HFF-Myc (cell line): ENCODE data around the gene GLP2R.

ENCODE experiments used
- DNase-seq: peaks from one replicate; pipeline ENCODE4 v3.0.0-alpha.2; 2011; ENCODE audit warnings: low read depth; ENCODE audit errors: extremely low read depth
- H3K4me3 ChIP-seq: replicated peaks from 2 replicates; pipeline ENCODE4 v1.5.1; 2011; ENCODE audit warnings: low read depth, mild to moderate bottlenecking, control low read depth, low read length
- TF ChIP-seq, protein P1 (sequence below): IDR thresholded peaks from 2 replicates; pipeline ENCODE4 v1.5.1; 2012; ENCODE audit warnings: mild to moderate bottlenecking, low read depth, low read length, control low read depth; ENCODE audit errors: missing control alignments

GLP2R gene

DNA sequence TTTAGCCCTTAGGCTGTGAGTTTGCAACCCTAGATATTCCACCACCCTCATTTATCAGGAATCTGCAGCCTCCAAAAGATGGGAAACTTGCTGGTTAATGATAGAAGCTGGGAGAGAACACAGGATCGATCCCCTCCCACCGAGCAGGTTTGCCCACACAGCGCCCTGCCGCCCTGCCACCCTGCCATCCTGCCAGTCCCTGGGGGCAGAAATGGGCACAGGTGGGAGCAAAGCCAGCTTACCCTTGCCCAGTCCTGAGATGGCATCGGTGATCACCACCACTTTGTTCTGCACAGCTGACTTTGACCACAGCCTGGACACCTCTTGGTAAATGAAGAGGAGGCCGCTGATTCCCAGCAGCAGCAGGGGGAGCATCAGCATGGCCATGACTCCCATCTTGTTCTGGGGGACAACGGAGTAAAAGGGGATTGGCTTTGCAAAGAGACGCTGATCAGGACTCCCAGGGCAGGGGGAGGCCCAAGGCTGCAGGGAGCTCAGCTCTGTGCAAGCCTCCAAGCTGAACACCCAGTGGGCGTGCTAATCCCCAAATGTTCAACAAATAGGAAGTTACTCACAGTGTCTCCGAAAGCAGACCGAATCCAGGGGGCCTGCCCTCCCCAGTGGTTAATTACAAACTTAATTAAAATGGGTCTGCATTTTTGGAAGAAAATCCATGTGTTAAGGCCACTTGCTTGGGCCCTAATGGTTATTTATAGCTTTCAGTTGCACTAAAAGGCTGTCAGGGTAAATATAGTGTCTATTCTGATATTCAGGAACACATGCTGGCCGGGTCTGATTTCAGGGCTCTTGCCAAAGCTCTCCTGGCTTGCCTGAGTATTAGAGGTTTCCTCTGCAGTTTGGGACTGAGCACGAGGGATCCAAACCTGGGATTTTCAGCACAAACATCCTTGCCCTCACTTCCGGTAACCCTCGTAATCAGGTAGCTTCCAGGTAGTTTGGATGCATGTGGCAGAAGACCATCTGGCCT lies 34.5 kb upstream of the GLP2R start, which contains the start of gene DHRS7C:
Gene DHRS7C, minus strand, starts transcription at position 704 of the 988 bp plus-strand sequence. Its CDS starts 308 bp downstream, at position 396.
- TF ChIP-seq, protein P1, sequence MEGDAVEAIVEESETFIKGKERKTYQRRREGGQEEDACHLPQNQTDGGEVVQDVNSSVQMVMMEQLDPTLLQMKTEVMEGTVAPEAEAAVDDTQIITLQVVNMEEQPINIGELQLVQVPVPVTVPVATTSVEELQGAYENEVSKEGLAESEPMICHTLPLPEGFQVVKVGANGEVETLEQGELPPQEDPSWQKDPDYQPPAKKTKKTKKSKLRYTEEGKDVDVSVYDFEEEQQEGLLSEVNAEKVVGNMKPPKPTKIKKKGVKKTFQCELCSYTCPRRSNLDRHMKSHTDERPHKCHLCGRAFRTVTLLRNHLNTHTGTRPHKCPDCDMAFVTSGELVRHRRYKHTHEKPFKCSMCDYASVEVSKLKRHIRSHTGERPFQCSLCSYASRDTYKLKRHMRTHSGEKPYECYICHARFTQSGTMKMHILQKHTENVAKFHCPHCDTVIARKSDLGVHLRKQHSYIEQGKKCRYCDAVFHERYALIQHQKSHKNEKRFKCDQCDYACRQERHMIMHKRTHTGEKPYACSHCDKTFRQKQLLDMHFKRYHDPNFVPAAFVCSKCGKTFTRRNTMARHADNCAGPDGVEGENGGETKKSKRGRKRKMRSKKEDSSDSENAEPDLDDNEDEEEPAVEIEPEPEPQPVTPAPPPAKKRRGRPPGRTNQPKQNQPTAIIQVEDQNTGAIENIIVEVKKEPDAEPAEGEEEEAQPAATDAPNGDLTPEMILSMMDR, result no peak
- H3K4me3 ChIP-seq, result no peak within 1 kb of the TSS
- no peak for DNase-seq

DNA sequence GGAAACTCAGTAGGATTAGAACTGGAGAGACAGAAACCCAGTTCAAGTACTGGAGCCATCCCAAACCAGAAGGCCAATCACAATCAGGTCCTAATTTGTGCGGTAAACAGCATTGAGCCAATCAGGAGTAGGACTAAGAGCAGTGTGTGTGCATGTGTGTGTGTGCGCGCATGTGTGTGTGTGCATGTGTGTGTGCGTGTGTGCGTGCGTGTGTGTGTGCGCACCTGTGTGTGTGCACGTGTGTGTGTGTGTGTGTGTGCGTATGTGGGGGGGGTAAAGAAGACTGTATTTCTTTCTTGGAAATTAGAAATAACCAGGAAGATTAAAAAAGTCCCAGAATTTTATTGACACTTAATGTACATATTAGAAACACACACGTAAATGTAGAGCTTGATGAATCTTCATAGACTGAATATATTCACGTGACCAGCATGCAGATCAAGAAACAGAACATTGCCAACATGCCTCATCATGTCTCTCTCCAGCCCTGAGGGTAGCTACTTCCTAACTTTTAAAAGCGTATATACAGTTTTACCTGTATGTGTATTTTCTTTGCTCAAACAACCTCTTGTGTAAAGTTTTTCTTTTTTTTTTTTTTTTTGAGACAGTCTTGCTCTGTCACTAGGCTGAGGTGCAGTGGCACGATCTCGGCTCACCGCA lies 33.4 kb upstream of the GLP2R start:
- DNase-seq, result no peak
- H3K4me3 ChIP-seq, result no peak overlapping the region
- TF ChIP-seq, protein P1, result no peak

DNA sequence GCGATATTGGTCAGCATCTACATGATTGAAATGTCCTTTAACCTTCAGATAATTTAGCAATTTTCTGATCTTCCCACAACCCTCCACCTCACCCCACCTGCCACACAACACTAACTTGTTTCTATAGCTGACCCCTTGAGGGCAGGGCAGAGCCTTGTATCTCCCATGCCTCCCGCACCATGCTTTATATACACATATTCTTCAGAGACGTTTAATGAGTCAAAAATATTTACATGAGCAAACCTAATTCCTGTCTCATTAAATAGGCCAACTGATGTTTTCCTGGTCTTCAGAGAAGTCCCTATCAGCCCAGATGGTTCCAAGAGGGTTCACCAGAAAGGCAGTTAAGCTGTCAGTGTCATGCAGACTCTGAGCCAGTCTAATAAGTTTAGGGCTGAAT lies 27.7 kb upstream of the GLP2R start:
- H3K4me3 ChIP-seq, result no peak overlapping the region
- TF ChIP-seq, protein P1, result no peak
- DNase-seq, result no peak

DNA sequence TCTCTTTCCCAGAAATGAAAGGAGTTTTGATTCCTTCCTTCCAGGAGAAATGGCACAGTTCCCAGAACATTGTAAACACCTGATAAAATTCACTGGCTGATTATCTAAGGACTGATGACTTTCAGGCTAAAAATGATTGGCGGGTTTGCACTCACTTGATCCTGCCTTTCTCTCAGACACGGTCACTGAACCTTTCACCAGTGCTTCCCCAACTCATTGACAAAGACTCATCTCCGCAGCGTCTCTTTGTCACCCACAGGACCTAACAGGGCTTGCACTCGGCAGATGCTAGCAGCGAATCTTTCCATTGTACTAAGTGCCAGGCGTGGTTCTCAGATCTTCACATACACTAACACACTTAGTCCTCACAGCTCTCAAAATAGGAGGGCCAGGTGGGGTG lies 27.0 kb upstream of the GLP2R start:
- TF ChIP-seq, protein P1, result no peak
- DNase-seq, result no peak
- H3K4me3 ChIP-seq, result no peak overlapping the region

DNA sequence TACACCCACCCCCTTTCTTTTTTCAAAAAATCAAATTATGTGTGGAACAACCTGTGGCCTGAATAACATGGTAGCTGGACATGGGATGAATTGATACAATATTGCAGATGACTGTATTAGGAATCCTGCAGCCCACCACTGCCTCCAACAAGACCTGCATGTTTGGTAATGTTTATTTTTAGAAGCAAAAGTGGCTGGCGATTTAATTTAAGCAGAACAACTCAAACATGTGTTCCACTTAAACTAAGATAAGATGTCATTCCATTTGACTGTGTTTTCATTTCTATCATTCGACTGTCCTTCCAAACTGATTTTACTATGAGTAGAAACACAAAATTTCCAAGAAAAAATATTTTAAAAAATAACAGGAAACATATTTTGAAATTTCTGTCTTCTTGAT lies 24.2 kb upstream of the GLP2R start:
- no peak for DNase-seq
- no peak overlapping the region for H3K4me3 ChIP-seq
- TF ChIP-seq, protein P1, result no peak

DNA sequence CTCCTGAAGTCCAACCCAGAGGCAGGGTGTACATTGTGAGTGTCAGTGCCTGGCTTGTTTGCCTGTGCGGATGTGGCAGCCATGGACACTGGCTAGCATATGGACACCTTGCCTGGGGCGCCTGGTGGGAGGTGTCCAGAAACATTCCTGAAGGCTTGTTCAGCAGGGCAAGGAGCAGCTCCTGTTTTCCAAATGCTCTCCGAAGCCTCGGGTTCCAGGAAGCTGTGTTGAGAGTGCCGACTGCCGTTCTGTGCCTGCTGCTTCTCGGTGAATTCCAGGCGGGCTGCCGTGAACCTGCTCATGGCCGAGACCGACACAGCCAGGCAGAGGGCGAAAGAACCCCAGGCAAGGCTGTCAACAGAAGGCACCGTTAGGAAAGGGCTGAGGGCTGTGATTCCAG lies 23.4 kb upstream of the GLP2R start:
- H3K4me3 ChIP-seq, result no peak overlapping the region
- TF ChIP-seq, protein P1, result no peak
- peak; percentile 47 for DNase-seq
